GM23338 (cell line): ENCODE data around the gene EMCN. TPM values are rescaled to one million over a fixed set of nuclear protein-coding genes. Genes with fewer than 3 reads are reported as not detected.

Experiments used
- ATAC-seq: fragments of 200-7000 bp; cut with Tn5 transposase; 3 replicates; pipeline ENCODE4 v1.9.1; 2020
- DNase-seq: peaks from one replicate; pipeline ENCODE4 v3.0.0-alpha.2; 2015; ENCODE audit warnings: low spot score
- H2AFZ ChIP-seq: fragments of 200-600 bp; sonication (generic); 2 replicates; pipeline ENCODE4 v1.8.0; 2016; ENCODE audit warnings: antibody characterized with exemption, mild to moderate bottlenecking, moderate library complexity
- H3F3A ChIP-seq: fragments of 200-600 bp; sonication (generic); replicated peaks from 2 replicates; pipeline ENCODE4 v1.8.0; 2017; ENCODE audit warnings: antibody characterized with exemption, mixed run types, low read depth
- H3K27ac ChIP-seq: fragments of 200-600 bp; sonication (generic); 2 replicates; pipeline ENCODE4 v1.6.1; 2016; ENCODE audit warnings: low read depth
- H3K27me3 ChIP-seq: fragments of 200-600 bp; sonication (generic); 2 replicates; pipeline ENCODE4 v1.8.0; 2016; ENCODE audit warnings: mild to moderate bottlenecking, mixed run types, moderate library complexity; ENCODE audit not compliant: insufficient read depth
- H3K36me3 ChIP-seq: fragments of 200-600 bp; sonication (generic); 2 replicates; pipeline ENCODE4 v1.8.0; 2016; ENCODE audit warnings: mild to moderate bottlenecking; ENCODE audit not compliant: insufficient read depth
- H3K4me1 ChIP-seq: fragments of 200-600 bp; sonication (generic); 2 replicates; pipeline ENCODE4 v1.8.0; 2016; ENCODE audit warnings: mild to moderate bottlenecking, moderate library complexity; ENCODE audit not compliant: insufficient read depth
- H3K4me2 ChIP-seq: fragments of 200-600 bp; sonication (generic); 2 replicates; pipeline ENCODE4 v1.7.1; 2017; ENCODE audit warnings: mixed run types
- H3K4me3 ChIP-seq: fragments of 200-600 bp; sonication (generic); 2 replicates; pipeline ENCODE4 v1.6.1; 2016; ENCODE audit warnings: mixed run types
- H3K79me2 ChIP-seq: fragments of 200-600 bp; sonication (generic); replicated peaks from 2 replicates; pipeline ENCODE4 v1.8.0; 2017; ENCODE audit warnings: mild to moderate bottlenecking; ENCODE audit not compliant: insufficient read depth
- H3K9me2 ChIP-seq: fragments of 200-600 bp; sonication (generic); 2 replicates; pipeline ENCODE4 v1.8.0; 2017; ENCODE audit not compliant: insufficient read depth
- H4K20me1 ChIP-seq: fragments of 200-600 bp; sonication (generic); replicated peaks from 2 replicates; pipeline ENCODE4 v1.8.0; 2017; ENCODE audit warnings: mild to moderate bottlenecking; ENCODE audit not compliant: insufficient read depth
- H3K27ac Mint-ChIP-seq: 2 replicates; pipeline ENCODE4 v1.8.0; 2020; ENCODE audit warnings: inconsistent platforms, mild to moderate bottlenecking, moderate library complexity, mixed read lengths
- H3K27me3 Mint-ChIP-seq: 3 replicates; pipeline ENCODE4 v1.8.0; 2022; ENCODE audit warnings: low read depth, mild to moderate bottlenecking, moderate library complexity, mixed read lengths, inconsistent platforms; ENCODE audit not compliant: insufficient read depth, poor library complexity
- H3K36me3 Mint-ChIP-seq: 3 replicates; pipeline ENCODE4 v1.8.0; 2021; ENCODE audit warnings: low read depth, mild to moderate bottlenecking, inconsistent platforms, moderate library complexity, mixed read lengths
- H3K4me1 Mint-ChIP-seq: 3 replicates; pipeline ENCODE4 v1.8.0; 2020; ENCODE audit warnings: mild to moderate bottlenecking, inconsistent platforms, mixed read lengths
- H3K4me3 Mint-ChIP-seq: 3 replicates; pipeline ENCODE4 v1.8.0; 2021; ENCODE audit warnings: moderate library complexity, mild to moderate bottlenecking, inconsistent platforms, mixed read lengths
- H3K9me3 Mint-ChIP-seq: 3 replicates; pipeline ENCODE4 v1.8.0; 2020; ENCODE audit warnings: moderate library complexity, mild to moderate bottlenecking, inconsistent platforms, mixed read lengths
- CREB1 ChIP-seq: fragments of 250-450 bp; sonication (Bioruptor Pico); IDR thresholded peaks from 2 replicates; pipeline ENCODE4 v1.5.0; 2020; ENCODE audit warnings: low read depth, mild to moderate bottlenecking, moderate library complexity
- ETS1 ChIP-seq: IDR thresholded peaks from 2 replicates; pipeline ENCODE4 v1.6.1; 2016; ENCODE audit warnings: antibody characterized with exemption
- EZH2 ChIP-seq: fragments of 200-600 bp; sonication (generic); IDR thresholded peaks from one replicate; pipeline ENCODE4 v1.8.0; 2017; ENCODE audit warnings: antibody characterized with exemption, mild to moderate bottlenecking, low read depth; ENCODE audit not compliant: unreplicated experiment
- EZH2phosphoT487 ChIP-seq: fragments of 200-600 bp; sonication (generic); IDR thresholded peaks from one replicate; pipeline ENCODE4 v1.8.1; 2018; ENCODE audit warnings: antibody characterized with exemption; ENCODE audit not compliant: unreplicated experiment
- POLR2AphosphoS5 ChIP-seq: IDR thresholded peaks from 2 replicates; pipeline ENCODE4 v1.6.1; 2016; ENCODE audit warnings: antibody characterized with exemption, low read depth
- REST ChIP-seq: IDR thresholded peaks from one replicate; pipeline ENCODE4 v1.6.1; 2018; ENCODE audit warnings: antibody characterized with exemption; ENCODE audit not compliant: unreplicated experiment
- STAT1 ChIP-seq: IDR thresholded peaks from one replicate; pipeline ENCODE4 v1.6.1; 2016; ENCODE audit warnings: antibody characterized with exemption; ENCODE audit not compliant: unreplicated experiment
- ZNF114 ChIP-seq: fragments of 250-450 bp; sonication (Bioruptor Pico); IDR thresholded peaks from 2 replicates; pipeline ENCODE4 v1.5.0; 2020; ENCODE audit warnings: mild to moderate bottlenecking, moderate library complexity
- ZNF462 ChIP-seq: fragments of 250-450 bp; sonication (Bioruptor Pico); IDR thresholded peaks from 2 replicates; pipeline ENCODE4 v1.5.0; 2020; ENCODE audit warnings: mild to moderate bottlenecking, moderate library complexity
- polyA plus RNA-seq: library from polyadenylated mRNA; unstranded; fragments of >200 nt; fragmentation: Nextera tagmentation; extraction: Ambion mirVana; gene quantifications from 2 replicates; pipeline ENCODE4 v1.2.1, GENCODE V29; 2016
- total RNA-seq: library from RNA; depleted of rRNA; stranded (reverse); fragments of >200 nt; shearing (Covaris generic); gene quantifications from 2 replicates; pipeline ENCODE4 v1.2.3, GENCODE V29; 2014

EMCN gene
- total and polyA plus RNA-seq, 2 experiments from 2014 or later = not detected

GRCh38 chr4:100483796-100484195, 34.0 kb downstream of the EMCN start:
- Histone ChIP-seq H3K4me3 (no peak overlapping the region), H3K9me2 (no peaks in the 10 kb centered on the region), H3K36me3 (no peaks in the 10 kb centered on the region), H3K79me2 (no peaks in the 10 kb centered on the region), H3F3A (no peaks in the 10 kb centered on the region), H3K27me3 (no peaks in the 10 kb centered on the region), H4K20me1 (no peaks in the 10 kb centered on the region), H2AFZ (no peak overlapping the region), H3K4me2 (no peak overlapping the region), H3K4me1 (peaks cover 3% of the 10 kb centered on the region; the same call in 1 of the 2 replicates), H3K27ac (no peak overlapping the region)
- no peak for ATAC-seq
- H3K27ac Mint-ChIP-seq = no peak overlapping the region
- H3K27me3 Mint-ChIP-seq = no peaks in the 10 kb centered on the region
- no peaks in the 10 kb centered on the region for H3K36me3 Mint-ChIP-seq
- no peak for DNase-seq
- no peaks in the 10 kb centered on the region for H3K9me3 Mint-ChIP-seq
- peaks cover 6% of the 10 kb centered on the region; the same call in 2 of the 3 replicates for H3K4me1 Mint-ChIP-seq
- TF ChIP-seq EZH2phosphoT487 = no peak
- TF ChIP-seq POLR2AphosphoS5 = no peak
- TF ChIP-seq CREB1 = no peak
- TF ChIP-seq EZH2 = no peak
- TF ChIP-seq REST = no peak
- no peak for TF ChIP-seq ZNF114 (CRISPR knock-in tag)
- TF ChIP-seq ZNF462 = no peak
- no peak for TF ChIP-seq STAT1
- no peak for TF ChIP-seq ETS1
- no peak overlapping the region for H3K4me3 Mint-ChIP-seq
